Measurements from ENCODE around the gene TMEM9. TPM values are rescaled to one million over a fixed set of nuclear protein-coding genes. Genes with fewer than 3 reads are reported as not detected.
"Not testable (repeated sequence)": the region's sequence is repeated elsewhere in the genome, so short reads cannot be mapped to it uniquely, and the experiment has no call there.

TMEM9 gene
- total and polyA plus RNA-seq, 4 donors, result 94.4 to 179 (median 141) TPM

- WGBS (ENCODE audit: insufficient coverage), result 100% methylated on average over 1 of the region's 3 CpGs
These were observed 14.9 kb upstream of the TMEM9 start for GRCh38 chr1:201169203-201169602.

GRCh38 chr1:201167041-201167991 is 13.0 kb upstream of the TMEM9 start:
- peak in 1 of 6 donors; percentile 24 for DNase-seq (ENCODE audit: low read depth in 4 of 6, low spot score in 6 of 6)
- no peaks in the 10 kb centered on the region for H3K27me3 ChIP-seq (ENCODE audit: control insufficient read depth, insufficient read depth, low read length)
- 44% methylated on average over 11 of the region's 13 CpGs for WGBS (ENCODE audit: insufficient coverage)
- H3K4me3 ChIP-seq (ENCODE audit: low read depth, low read length), result no peak overlapping the region
- H3K36me3 ChIP-seq (ENCODE audit: control insufficient read depth, insufficient read depth, low read length), result no peaks in the 10 kb centered on the region
- H3K27ac ChIP-seq (ENCODE audit: low read depth, low read length), result no peak overlapping the region
- peaks cover 9% of the 10 kb centered on the region for H3K4me1 ChIP-seq (ENCODE audit: control insufficient read depth, insufficient read depth, low read length)
- H3K9me3 ChIP-seq (ENCODE audit: control insufficient read depth, insufficient read depth, low read length), result no peaks in the 10 kb centered on the region

More at GRCh38 chr1:201169203-201169602, 14.9 kb upstream of the TMEM9 start:
- Histone ChIP-seq H3K4me3 (ENCODE audit: low read depth, low read length) (no peak overlapping the region), H3K9me3 (ENCODE audit: control insufficient read depth, insufficient read depth, low read length) (no peaks in the 10 kb centered on the region), H3K27ac (ENCODE audit: low read depth, low read length) (no peak overlapping the region), H3K4me1 (ENCODE audit: control insufficient read depth, insufficient read depth, low read length) (peaks cover 9% of the 10 kb centered on the region), H3K36me3 (ENCODE audit: control insufficient read depth, insufficient read depth, low read length) (no peaks in the 10 kb centered on the region), H3K27me3 (ENCODE audit: control insufficient read depth, insufficient read depth, low read length) (no peaks in the 10 kb centered on the region)
- DNase-seq (ENCODE audit: low read depth in 4 of 6, low spot score in 6 of 6), result no peak

GRCh38 chr1:201164645-201165044 is 10.4 kb upstream of the TMEM9 start:
- DNase-seq (ENCODE audit: low read depth in 4 of 6, low spot score in 6 of 6), result peak in 1 of 6 donors; percentile 49
- WGBS (ENCODE audit: insufficient coverage), result 18% methylated on average over 6 of the region's 7 CpGs

GRCh38 chr1:201163707-201164106 is 9.4 kb upstream of the TMEM9 start:
- H3K27ac ChIP-seq (ENCODE audit: low read depth, low read length), result no peak overlapping the region
- no peaks in the 10 kb centered on the region for H3K4me1 ChIP-seq (ENCODE audit: control insufficient read depth, insufficient read depth, low read length)
- no CpG with 5 or more reads among the region's 4 CpGs for WGBS (ENCODE audit: insufficient coverage)
- H3K27me3 ChIP-seq (ENCODE audit: control insufficient read depth, insufficient read depth, low read length), result no peaks in the 10 kb centered on the region
- H3K9me3 ChIP-seq (ENCODE audit: control insufficient read depth, insufficient read depth, low read length), result no peaks in the 10 kb centered on the region
- DNase-seq (ENCODE audit: low read depth in 4 of 6, low spot score in 6 of 6), result peak in 1 of 6 donors; percentile 72
- no peak overlapping the region for H3K4me3 ChIP-seq (ENCODE audit: low read depth, low read length)
- H3K36me3 ChIP-seq (ENCODE audit: control insufficient read depth, insufficient read depth, low read length), result no peaks in the 10 kb centered on the region

More at GRCh38 chr1:201164645-201165044, 10.4 kb upstream of the TMEM9 start:
- H3K27ac ChIP-seq (ENCODE audit: low read depth, low read length), result no peak overlapping the region
- H3K27me3 ChIP-seq (ENCODE audit: control insufficient read depth, insufficient read depth, low read length), result no peaks in the 10 kb centered on the region
- no peaks in the 10 kb centered on the region for H3K4me1 ChIP-seq (ENCODE audit: control insufficient read depth, insufficient read depth, low read length)
- no peak overlapping the region for H3K4me3 ChIP-seq (ENCODE audit: low read depth, low read length)
- no peaks in the 10 kb centered on the region for H3K9me3 ChIP-seq (ENCODE audit: control insufficient read depth, insufficient read depth, low read length)
- H3K36me3 ChIP-seq (ENCODE audit: control insufficient read depth, insufficient read depth, low read length), result no peaks in the 10 kb centered on the region

GRCh38 chr1:201163036-201163435 is 8.8 kb upstream of the TMEM9 start:
- not testable (repeated sequence) for H3K36me3 ChIP-seq (ENCODE audit: control insufficient read depth, insufficient read depth, low read length); H3K27ac ChIP-seq (ENCODE audit: low read depth, low read length); H3K4me3 ChIP-seq (ENCODE audit: low read depth, low read length); H3K4me1 ChIP-seq (ENCODE audit: control insufficient read depth, insufficient read depth, low read length); H3K27me3 ChIP-seq (ENCODE audit: control insufficient read depth, insufficient read depth, low read length); DNase-seq (ENCODE audit: low read depth in 4 of 6, low spot score in 6 of 6); H3K9me3 ChIP-seq (ENCODE audit: control insufficient read depth, insufficient read depth, low read length)
- 84% methylated on average over 6 of the region's 8 CpGs for WGBS (ENCODE audit: insufficient coverage)

- Histone ChIP-seq H3K4me3 (ENCODE audit: low read depth, low read length) (no peak overlapping the region), H3K27ac (ENCODE audit: low read depth, low read length) (no peak overlapping the region), H3K36me3 (ENCODE audit: control insufficient read depth, insufficient read depth, low read length) (no peaks in the 10 kb centered on the region), H3K27me3 (ENCODE audit: control insufficient read depth, insufficient read depth, low read length) (no peaks in the 10 kb centered on the region), H3K9me3 (ENCODE audit: control insufficient read depth, insufficient read depth, low read length) (no peaks in the 10 kb centered on the region), H3K4me1 (ENCODE audit: control insufficient read depth, insufficient read depth, low read length) (peaks cover 12% of the 10 kb centered on the region)
- DNase-seq (ENCODE audit: low read depth in 4 of 6, low spot score in 6 of 6), result no peak
- 83% methylated on average over 1 of the region's 2 CpGs for WGBS (ENCODE audit: insufficient coverage)
These were observed 3.7 kb upstream of the TMEM9 start for GRCh38 chr1:201157949-201158348.

GRCh38 chr1:201156819-201157218 is 2.5 kb upstream of the TMEM9 start:
- no peak for DNase-seq (ENCODE audit: low read depth in 4 of 6, low spot score in 6 of 6)
- Histone ChIP-seq H3K4me3 (ENCODE audit: low read depth, low read length) (no peak overlapping the region), H3K36me3 (ENCODE audit: control insufficient read depth, insufficient read depth, low read length) (peaks cover 3% of the 10 kb centered on the region), H3K9me3 (ENCODE audit: control insufficient read depth, insufficient read depth, low read length) (no peaks in the 10 kb centered on the region), H3K27ac (ENCODE audit: low read depth, low read length) (no peak overlapping the region), H3K4me1 (ENCODE audit: control insufficient read depth, insufficient read depth, low read length) (peaks cover 12% of the 10 kb centered on the region), H3K27me3 (ENCODE audit: control insufficient read depth, insufficient read depth, low read length) (no peaks in the 10 kb centered on the region)

GRCh38 chr1:201156346-201156745 is 2.1 kb upstream of the TMEM9 start:
- Histone ChIP-seq H3K4me1 (ENCODE audit: control insufficient read depth, insufficient read depth, low read length) (peaks cover 12% of the 10 kb centered on the region), H3K36me3 (ENCODE audit: control insufficient read depth, insufficient read depth, low read length) (peaks cover 6% of the 10 kb centered on the region), H3K4me3 (ENCODE audit: low read depth, low read length) (no peak overlapping the region), H3K27me3 (ENCODE audit: control insufficient read depth, insufficient read depth, low read length) (no peaks in the 10 kb centered on the region), H3K9me3 (ENCODE audit: control insufficient read depth, insufficient read depth, low read length) (no peaks in the 10 kb centered on the region), H3K27ac (ENCODE audit: low read depth, low read length) (no peak overlapping the region)
- 82% methylated on average over 3 of the region's 3 CpGs for WGBS (ENCODE audit: insufficient coverage)
- no peak for DNase-seq (ENCODE audit: low read depth in 4 of 6, low spot score in 6 of 6)

GRCh38 chr1:201155354-201155753 is 1.1 kb upstream of the TMEM9 start:
- Histone ChIP-seq H3K27ac (ENCODE audit: low read depth, low read length) (no peak overlapping the region), H3K4me3 (ENCODE audit: low read depth, low read length) (no peak overlapping the region), H3K36me3 (ENCODE audit: control insufficient read depth, insufficient read depth, low read length) (peaks cover 10% of the 10 kb centered on the region), H3K27me3 (ENCODE audit: control insufficient read depth, insufficient read depth, low read length) (no peaks in the 10 kb centered on the region), H3K4me1 (ENCODE audit: control insufficient read depth, insufficient read depth, low read length) (peaks cover 12% of the 10 kb centered on the region), H3K9me3 (ENCODE audit: control insufficient read depth, insufficient read depth, low read length) (no peaks in the 10 kb centered on the region)
- WGBS (ENCODE audit: insufficient coverage), result no CpG with 5 or more reads among the region's 2 CpGs
- DNase-seq (ENCODE audit: low read depth in 4 of 6, low spot score in 6 of 6), result no peak

All from spinal cord (tissue), 10 donors.